ENCODE results near the gene POPDC2.
"Not testable (repeated sequence)": the region's sequence is repeated elsewhere in the genome, so short reads cannot be mapped to it uniquely, and the experiment has no call there.

POPDC2 gene

GRCh38 chr3:119660474-119661440 is at the start of gene POPDC2:
POPDC2 (minus strand) TSS chr3:119660589; CDS start chr3:119660423, 166 bp downstream.
- no peak for DNase-seq

- DNase-seq = no peak
Observed at GRCh38 chr3:119703820-119704531, 43.6 kb upstream of the POPDC2 start.

- DNase-seq = peak; percentile 91
Observed at GRCh38 chr3:119702530-119703527, 42.4 kb upstream of the POPDC2 start, which contains the start of gene CFAP91. CFAP91 (plus strand) TSS chr3:119703022; CDS start chr3:119703099, 77 bp downstream.

DNA sequence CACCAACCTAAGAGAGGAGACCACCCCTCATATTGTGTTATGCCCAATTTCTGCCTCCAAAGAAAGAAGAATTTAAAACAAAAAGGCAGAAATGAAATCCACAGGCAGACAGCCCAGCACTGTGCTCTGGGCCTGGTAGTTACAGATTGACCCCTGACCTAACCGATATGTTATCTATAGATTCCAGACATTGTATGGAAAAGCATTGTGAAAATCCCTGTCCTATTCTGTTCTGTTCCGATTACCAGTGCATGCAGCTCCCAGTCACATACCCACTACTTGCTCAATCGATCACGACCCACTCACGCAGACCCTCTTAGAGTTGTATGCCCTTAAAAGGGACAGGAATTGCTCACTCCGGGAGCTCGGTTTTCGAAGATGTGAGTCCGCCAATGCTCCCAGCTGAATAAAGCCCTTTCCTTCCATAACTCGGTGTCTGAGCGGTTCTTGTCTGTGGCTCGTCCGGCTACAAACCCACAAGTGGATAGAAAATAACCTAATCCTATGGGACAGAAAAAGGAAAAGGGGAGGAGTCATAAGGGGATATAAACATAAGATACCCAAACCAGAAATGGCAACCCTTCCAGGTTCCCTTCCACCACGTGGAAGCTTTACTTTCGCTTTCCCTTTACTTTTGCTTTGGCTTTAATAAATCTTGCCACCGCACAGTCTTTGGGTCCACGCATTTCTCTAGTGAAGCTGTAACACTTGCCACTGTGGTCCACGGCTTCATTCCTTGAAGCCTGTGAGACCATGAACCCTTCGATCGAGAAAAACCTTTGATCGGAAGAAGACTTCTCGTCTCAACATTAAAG is 40.7 kb upstream of the POPDC2 start:
- DNase-seq = no peak

- no peak for DNase-seq
Observed at GRCh38 chr3:119700269-119700919, 40.0 kb upstream of the POPDC2 start.

GRCh38 chr3:119697394-119697793 is 37.0 kb upstream of the POPDC2 start:
- DNase-seq = no peak

DNA sequence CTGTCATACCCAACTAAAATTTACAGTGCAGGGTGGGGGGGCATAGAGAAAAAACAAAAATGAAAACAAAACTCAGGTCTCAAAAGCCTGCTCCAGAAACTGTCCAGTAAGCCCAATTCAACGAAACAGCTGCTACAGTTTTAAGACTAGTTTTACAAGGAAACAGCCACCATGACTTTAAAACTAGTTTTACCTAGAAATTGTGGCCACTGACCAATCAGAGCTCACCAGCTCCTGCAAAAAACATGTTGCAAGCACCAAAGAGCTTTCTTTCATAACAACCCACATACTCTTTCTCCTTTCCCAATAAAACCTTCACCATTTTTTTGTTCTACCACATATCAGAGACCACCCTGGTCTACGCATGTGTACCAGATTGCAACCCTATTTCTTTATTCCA is 35.1 kb upstream of the POPDC2 start:
- peak; percentile 21 for DNase-seq

DNA sequence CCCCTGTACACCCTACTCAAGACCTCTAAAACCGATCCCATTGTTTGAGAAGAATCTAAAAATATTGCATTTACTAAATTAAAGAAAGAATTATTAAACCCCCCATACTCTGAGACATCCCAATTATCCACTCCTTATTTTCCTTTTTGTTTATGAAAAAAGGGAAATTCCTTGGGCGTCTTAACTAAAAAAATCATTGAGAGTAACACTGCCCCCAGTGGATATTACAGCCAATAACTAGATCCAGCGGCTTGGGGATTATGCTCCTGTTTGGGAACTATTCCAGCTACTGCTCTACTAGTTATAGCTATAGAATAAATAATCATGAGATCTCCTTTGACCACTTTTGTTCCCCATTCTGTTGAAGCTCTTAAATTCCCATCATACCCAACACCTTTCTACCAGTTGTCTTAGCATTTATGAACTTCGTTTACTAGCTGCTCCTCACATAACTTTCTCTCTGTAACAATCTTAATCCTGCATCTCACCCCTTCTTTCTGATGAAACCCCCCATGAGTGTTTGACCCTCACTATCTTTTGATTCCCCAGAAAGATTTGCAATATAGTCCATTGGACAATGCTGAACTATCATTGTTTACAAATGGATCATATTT is 29.8 kb upstream of the POPDC2 start:
- DNase-seq = peak; percentile 34

DNA sequence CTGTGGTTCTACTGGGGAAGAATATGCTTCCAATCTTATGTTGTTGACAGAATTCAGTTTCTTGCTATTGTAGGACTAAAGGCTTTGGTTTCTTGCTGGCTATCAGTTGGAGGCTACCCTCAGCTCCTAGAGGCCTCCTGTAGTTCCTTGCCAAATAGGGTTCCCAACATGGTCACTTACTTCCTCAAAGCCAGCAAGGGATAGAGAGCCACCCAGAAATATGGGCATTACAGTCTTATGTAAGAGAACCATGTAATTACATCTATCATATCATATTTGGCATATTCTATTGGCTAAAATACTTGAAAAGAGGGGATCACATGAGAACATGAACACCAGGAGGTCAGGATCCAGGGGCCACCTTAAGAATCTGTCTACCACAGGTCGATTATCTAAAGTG is 23.0 kb upstream of the POPDC2 start:
- no peak for DNase-seq

DNA sequence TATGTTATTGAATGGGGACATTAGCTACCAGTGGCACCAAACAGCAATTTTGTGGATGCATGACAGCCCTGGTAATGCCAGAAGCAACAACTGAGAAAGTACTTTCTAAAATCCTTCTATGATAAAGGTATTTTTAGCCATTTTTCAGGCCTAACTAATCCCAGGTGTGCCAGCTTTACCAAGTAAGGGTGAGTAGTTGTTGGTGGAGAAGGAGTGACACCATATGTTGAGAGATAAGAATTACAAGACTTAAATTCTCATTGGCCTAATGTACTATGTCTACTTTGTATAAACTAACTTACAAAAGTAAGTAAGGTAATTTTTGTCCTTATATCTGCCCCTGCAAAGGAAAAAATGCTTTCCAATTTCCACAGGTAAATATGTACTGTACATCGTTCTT is 20.9 kb upstream of the POPDC2 start:
- peak; percentile 25 for DNase-seq

DNA sequence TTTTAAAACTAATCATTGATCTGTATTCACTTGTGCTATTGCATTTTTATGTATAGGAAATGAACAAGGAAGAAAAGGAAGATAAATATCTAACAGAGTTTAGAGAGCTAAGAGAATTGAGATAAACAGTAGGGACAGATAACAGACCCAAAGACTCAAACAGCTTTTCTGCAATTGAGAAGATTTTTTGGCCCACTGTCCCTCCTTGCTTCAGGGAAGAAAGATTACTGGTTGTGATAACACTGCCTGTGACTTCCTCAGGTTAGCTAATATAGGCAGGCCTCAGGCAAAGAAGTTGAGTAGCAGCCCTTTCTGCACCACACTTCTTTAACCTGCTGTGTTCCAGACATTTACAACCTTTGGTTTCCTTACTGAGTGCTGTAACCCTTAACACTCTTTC is 19.5 kb upstream of the POPDC2 start:
- DNase-seq = no peak

DNA sequence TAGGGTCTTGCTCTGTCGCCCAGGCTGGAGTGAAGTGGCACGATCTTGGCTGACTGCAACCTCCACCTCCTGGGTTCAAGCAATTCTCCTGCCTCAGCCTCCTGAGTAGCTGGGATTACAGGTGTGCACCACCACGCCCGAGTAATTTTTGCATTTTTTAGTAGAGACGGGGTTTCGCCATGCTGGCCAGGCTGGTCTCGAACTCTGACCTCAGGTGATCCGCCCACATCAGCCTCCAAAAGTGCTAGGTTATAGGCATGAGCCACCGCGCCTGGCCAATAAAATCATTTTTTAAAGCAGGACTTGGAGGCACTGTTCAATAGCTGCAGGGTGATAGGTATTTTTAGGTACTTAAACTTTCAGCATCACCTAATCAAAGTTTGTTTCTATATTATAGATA is 17.8 kb upstream of the POPDC2 start:
- not testable (repeated sequence) for DNase-seq

DNA sequence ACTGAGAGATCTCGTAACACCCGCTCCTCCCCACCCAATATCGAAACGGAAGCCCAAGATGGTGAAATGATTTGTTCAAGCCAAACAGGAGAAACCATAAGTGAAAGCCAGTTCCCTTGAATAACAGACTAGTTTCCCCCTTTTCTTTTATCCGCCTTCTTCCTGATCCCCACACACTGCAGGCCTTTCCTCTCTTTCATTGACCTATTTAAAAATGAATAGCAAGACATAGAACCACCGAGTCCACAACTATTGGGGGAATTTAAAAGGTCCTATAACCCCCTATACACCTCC is 17.2 kb upstream of the POPDC2 start:
- DNase-seq = no peak

GRCh38 chr3:119676771-119677640 is 16.6 kb upstream of the POPDC2 start, which contains the start of gene COX17:
COX17 (minus strand) TSS chr3:119677406; CDS start chr3:119677310, 96 bp downstream.
- DNase-seq = peak; percentile 99

GRCh38 chr3:119676020-119676419 is 15.6 kb upstream of the POPDC2 start:
- DNase-seq = no peak

GRCh38 chr3:119675188-119675874 is 14.9 kb upstream of the POPDC2 start:
- DNase-seq = no peak

- DNase-seq = no peak
Observed at GRCh38 chr3:119673875-119674274, 13.5 kb upstream of the POPDC2 start.

DNA sequence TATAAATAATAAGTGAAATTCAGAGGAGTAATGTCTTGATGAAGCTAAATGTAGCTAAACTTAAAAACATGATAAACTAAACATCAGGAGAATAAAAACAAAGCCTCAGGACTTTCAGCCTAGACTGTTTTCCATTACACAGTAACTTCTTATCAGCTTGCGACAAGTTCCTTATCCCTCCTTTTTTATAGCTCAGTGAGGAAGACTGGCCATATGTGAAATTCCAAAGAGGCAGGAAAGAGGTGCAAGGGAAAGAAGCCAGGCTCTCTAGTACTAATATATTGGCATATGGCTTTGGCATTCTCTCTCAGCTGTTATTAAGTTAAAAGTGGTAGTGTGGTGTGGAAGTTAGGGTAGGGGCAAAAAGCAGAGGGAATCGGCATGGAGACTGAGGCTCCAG is 12.4 kb upstream of the POPDC2 start:
- DNase-seq = no peak
